Erythroblast (primary cell): Measurements from ENCODE around the gene TRIM54.
A peak's percentile ranks its signal among the peaks of the same experiment; 100 is the strongest.

ENCODE experiments used
- DNase-seq, 2 experiments: peaks; one replicate each; lab custom pipeline; 2025; lab: John Stamatoyannopoulos, UW
- GATA1 ChIP-seq: IDR thresholded peaks from 2 replicates; pipeline ENCODE4 v1.6.1; 2011; ENCODE audit warnings: low read depth, mild to moderate bottlenecking, control low read depth, low read length, moderate library complexity
- POLR2A ChIP-seq: IDR thresholded peaks from 2 replicates; pipeline ENCODE4 v1.6.1; 2011; ENCODE audit warnings: mild to moderate bottlenecking, low read length

The TRIM54 gene

DNA sequence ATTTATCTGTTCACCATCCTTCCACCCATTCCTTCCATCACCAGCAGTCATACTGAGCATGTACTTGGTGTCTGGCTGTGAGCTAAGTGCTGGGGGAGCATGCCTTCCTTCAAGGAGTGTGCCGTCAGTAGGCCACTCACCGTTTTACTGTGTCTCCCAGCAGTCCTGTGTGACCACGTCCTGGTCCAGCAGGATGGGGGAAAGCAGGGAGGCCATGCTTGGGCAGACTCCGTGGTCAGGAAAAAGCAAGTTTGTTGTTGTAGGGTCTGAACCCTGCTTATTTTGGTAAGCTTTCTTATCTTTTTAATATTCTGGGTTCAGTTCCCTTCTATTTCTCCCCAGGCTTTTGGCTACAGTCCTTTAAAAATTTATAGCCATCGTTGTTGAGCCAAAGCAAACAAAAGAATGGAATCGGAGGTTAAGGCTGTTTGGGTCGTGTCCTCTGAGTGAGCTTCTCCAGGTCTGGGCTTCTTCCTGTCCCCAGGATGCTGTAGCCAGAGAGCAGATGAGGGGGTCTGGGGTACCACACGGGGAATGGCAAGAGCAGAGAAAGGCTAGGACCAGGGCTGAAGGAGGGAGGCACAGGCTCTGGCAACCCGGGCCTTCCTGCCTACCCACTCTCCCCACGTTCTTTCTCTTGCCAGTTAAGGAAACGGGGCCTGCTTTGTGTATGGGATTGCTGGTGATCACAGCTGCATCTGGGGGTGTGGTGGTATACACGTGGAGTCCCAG, 32.9 kb upstream of the TRIM54 start:
- no peak for DNase-seq
- TF ChIP-seq GATA1 = no peak
- TF ChIP-seq POLR2A = no peak

- DNase-seq = peak; percentile 68 to 70
- TF ChIP-seq POLR2A = no peak
- TF ChIP-seq GATA1 = no peak
These were observed 32.2 kb upstream of the TRIM54 start for GRCh38 chr2:27249891-27250651.

DNA sequence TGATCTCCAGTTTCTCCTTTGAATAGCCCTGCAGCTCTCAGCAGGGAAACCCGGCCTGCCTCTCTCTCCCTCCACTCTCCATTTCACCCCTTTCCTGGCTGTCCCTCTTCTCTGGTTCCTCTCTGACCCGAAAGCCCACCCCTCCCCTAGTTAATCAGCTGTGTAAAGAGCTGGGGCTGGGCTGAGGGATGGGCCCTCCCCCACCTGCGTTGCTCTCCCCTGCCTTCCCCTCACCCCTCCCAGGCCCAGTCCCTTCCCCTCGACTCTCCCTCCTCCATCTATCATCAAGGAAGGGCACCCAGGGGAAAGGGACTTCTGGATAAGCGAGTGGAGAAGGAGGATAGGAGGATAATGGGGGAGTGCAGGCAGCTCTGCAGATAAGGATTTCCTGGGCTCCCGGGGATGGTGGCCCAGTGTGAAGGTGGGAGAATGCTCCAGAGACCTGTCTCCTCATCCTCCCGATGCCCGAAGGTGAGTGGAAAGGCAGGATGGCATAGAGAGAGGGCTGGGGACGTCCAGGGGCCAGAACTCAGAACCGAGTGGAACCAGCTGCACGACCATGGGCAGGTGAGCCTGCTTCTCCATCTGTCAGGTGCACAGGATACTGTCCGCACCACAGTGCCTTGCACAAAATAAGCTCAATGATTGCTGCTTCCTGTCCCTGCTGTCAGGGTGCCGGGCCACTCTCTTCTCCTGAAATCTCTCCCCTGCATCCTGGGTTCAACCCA, 31.4 kb upstream of the TRIM54 start:
- no peak for TF ChIP-seq GATA1
- no peak for TF ChIP-seq POLR2A
- no peak for DNase-seq

- no peak for TF ChIP-seq GATA1
- TF ChIP-seq POLR2A = no peak
- DNase-seq = no peak
These were observed 30.5 kb upstream of the TRIM54 start for GRCh38 chr2:27251766-27252165.

DNA sequence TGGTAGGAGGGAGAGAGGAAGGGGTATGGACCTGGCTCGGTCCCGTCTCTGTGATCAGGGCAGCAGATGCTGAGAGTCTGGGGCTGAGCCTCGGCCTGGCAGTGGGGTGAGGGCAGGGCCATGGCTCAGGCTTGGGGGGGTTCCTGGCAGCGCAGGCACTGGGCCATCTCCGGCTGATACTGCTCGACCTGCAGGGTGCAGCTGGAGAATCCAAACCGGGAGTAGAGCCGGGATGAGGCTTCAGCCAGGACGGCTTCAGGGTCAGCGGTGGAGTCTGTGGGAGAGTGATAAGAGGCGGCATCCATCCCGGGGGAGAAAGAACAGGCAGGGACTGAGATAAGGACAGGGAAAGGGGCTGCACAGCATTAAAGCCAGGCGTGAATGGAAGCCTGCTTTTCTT, 27.0 kb upstream of the TRIM54 start:
- TF ChIP-seq GATA1 (no peak), POLR2A (no peak)
- DNase-seq = no peak

- no peak for DNase-seq
These were observed 26.6 kb upstream of the TRIM54 start for GRCh38 chr2:27255660-27256059.

GRCh38 chr2:27256855-27257454, 25.3 kb upstream of the TRIM54 start:
- no peak for DNase-seq
- TF ChIP-seq POLR2A (no peak), GATA1 (no peak)

More at GRCh38 chr2:27255660-27256059, 26.6 kb upstream of the TRIM54 start:
- TF ChIP-seq GATA1 (no peak), POLR2A (no peak)

- TF ChIP-seq POLR2A (no peak), GATA1 (no peak)
- DNase-seq = no peak
These were observed 24.2 kb upstream of the TRIM54 start for GRCh38 chr2:27258051-27258450.

- no peak for TF ChIP-seq POLR2A
- no peak for TF ChIP-seq GATA1
These were observed 20.8 kb upstream of the TRIM54 start for GRCh38 chr2:27261241-27261925.

DNA sequence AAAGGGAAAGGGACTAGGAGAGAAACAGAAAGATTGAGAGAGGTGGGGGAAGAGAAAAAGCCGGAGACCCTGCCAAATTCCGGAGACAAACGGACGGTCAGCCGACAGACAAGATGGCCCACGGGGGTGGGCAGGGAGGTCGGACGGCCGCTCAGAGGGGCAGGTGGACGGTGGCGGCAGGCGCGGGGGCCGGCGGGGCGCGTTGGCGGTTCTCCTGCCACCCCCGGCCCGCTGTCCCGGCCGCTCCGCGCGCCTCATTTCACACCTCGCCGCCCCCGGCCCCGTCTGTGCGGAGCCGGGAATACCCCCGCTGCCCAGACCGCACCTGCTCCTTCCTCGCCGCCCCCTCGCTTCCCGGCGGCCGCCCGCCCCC, 20.3 kb upstream of the TRIM54 start:
- no peak for DNase-seq
- TF ChIP-seq POLR2A = no peak
- TF ChIP-seq GATA1 = no peak

More at GRCh38 chr2:27261241-27261925, 20.8 kb upstream of the TRIM54 start:
- DNase-seq = no peak

DNA sequence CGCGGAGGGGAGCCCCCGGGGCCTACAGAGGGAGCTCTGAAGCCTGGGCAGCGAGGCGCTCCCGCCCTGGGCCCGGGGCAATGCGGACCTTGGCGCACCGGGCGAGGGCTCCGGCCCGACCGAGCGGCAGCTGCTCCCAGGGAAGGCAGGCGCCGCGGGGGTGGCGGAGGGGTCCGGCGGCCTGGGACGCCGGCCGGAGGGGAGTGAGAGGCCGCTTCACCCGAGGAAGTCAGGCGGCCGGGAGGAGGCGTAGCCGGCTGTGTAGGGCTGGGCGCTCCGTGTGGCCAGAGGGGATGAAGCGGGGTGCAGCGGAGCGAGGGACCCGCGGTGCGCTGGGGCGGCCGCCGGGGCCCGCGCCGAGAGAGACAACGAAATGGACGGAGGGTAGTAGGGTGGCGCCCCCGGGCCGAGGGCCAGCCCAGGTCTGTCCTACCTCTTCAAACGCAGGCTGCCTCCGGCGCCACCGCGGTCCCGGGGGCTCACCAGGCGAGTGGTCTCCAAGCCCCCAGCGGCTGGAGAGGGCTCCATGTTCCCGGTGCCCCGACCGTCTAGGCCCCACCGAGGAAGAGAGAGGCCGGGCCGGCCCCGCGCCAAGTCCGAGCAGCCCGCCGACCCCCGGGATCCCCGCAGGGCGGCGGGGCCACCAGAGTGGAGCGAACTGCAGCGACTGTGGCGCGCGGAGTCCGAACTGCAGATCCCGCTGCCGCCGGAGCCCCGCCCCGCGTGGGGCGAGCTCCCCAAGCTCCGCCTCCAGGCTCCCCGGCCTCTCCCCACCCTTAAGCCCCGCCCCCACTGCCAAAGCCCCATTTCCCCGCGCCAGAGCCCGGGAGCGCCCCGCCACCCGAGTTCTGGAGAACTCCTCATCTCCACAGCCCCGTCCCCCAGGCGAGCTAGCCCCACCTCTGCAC, 19.6 kb upstream of the TRIM54 start, which contains the start of gene SLC30A3:
Gene SLC30A3, minus strand, starts transcription at position 669 of the 908 bp plus-strand sequence. Its CDS starts 141 bp downstream, at position 528.
- TF ChIP-seq GATA1 = no peak
- TF ChIP-seq POLR2A = no peak
- peak; percentile 66 to 78 for DNase-seq
